ENCODE results near the gene NACC2. TPM values are rescaled to one million over a fixed set of nuclear protein-coding genes. Genes with fewer than 3 reads are reported as not detected.

NACC2 gene
- total RNA-seq, 1 experiment from 2014 or later, result 62.0 TPM

GRCh38 chr9:136129176-136129575 is 34.1 kb upstream of the NACC2 start:
- in situ Hi-C loops (cut with HindIII; ENCODE audit: low pct_unique_long_range_greater_than_20kb, low sequenced_read_pairs), result no loop called here
- Histone ChIP-seq H3K27me3 (ENCODE audit: control insufficient read depth, insufficient read depth, low read length) (no peaks in the 10 kb centered on the region), H3K4me1 (ENCODE audit: control insufficient read depth, insufficient read depth, low read length) (no peaks in the 10 kb centered on the region; the same call in 1 of the 2 replicates), H3K9me3 (ENCODE audit: control insufficient read depth, insufficient read depth, low read depth, low read length) (no peaks in the 10 kb centered on the region), H3K4me3 (ENCODE audit: low read depth in 2 of 2, low read length in 2 of 2) (no peak overlapping the region), H3K27ac (ENCODE audit: low read length) (no peak overlapping the region), H3K36me3 (ENCODE audit: control insufficient read depth, insufficient read depth, low read length) (no peaks in the 10 kb centered on the region)
- ChIA-PET POLR2A (no interaction called here), CTCF (interaction anchor here (0.6 kb wide), 1 partner anchor 88 kb away, joined by 3 read pairs; no protein-coding TSS in a partner anchor)
- intact Hi-C loops (cut with micrococcal nuclease; ENCODE audit: unreplicated experiment), result no loop called here
- no peak for TF ChIP-seq POLR2AphosphoS5 (IDR thresholded peaks at IDR 0.05; ENCODE audit: low read depth, low read length)
- no peak for TF ChIP-seq REST (IDR thresholded peaks at IDR 0.05; ENCODE audit: insufficient read depth in 1 of 2, low read depth in 2 of 2, low read length in 1 of 2)
- no peak for DNase-seq (ENCODE audit: low read depth, low spot score)
- BruUV-seq (replicated peaks), result no TSS peak
- no peak for ATAC-seq

GRCh38 chr9:136128436-136128835 is 33.3 kb upstream of the NACC2 start:
- intact Hi-C loops (cut with micrococcal nuclease; ENCODE audit: unreplicated experiment) (no loop called here), in situ Hi-C loops (cut with HindIII; ENCODE audit: low pct_unique_long_range_greater_than_20kb, low sequenced_read_pairs) (no loop called here)
- Histone ChIP-seq H3K36me3 (ENCODE audit: control insufficient read depth, insufficient read depth, low read length) (no peaks in the 10 kb centered on the region), H3K4me1 (ENCODE audit: control insufficient read depth, insufficient read depth, low read length) (no peaks in the 10 kb centered on the region; the same call in 1 of the 2 replicates), H3K27me3 (ENCODE audit: control insufficient read depth, insufficient read depth, low read length) (no peaks in the 10 kb centered on the region), H3K27ac (ENCODE audit: low read length) (no peak overlapping the region), H3K9me3 (ENCODE audit: control insufficient read depth, insufficient read depth, low read depth, low read length) (no peaks in the 10 kb centered on the region), H3K4me3 (ENCODE audit: low read depth in 2 of 2, low read length in 2 of 2) (no peak overlapping the region)
- BruUV-seq (replicated peaks), result no TSS peak
- CTCF ChIA-PET, result interaction anchor here (0.6 kb wide), 1 partner anchor 89 kb away, joined by 3 read pairs; no protein-coding TSS in a partner anchor
- TF ChIP-seq TCF7L2 (IDR thresholded peaks at IDR 0.05; ENCODE audit: low read depth, low read length), result no peak
- no peak for TF ChIP-seq SIN3A (IDR thresholded peaks at IDR 0.05; ENCODE audit: borderline replicate concordance, insufficient read depth, low read depth, low read length)
- TF ChIP-seq CTCF (IDR thresholded peaks at IDR 0.05), result no peak
- TF ChIP-seq POLR2AphosphoS5 (IDR thresholded peaks at IDR 0.05; ENCODE audit: low read depth, low read length), result no peak
- TF ChIP-seq REST (IDR thresholded peaks at IDR 0.05; ENCODE audit: insufficient read depth in 1 of 2, low read depth in 2 of 2, low read length in 1 of 2), result no peak
- POLR2A ChIA-PET, result no interaction called here
- DNase-seq (ENCODE audit: low read depth, low spot score) (no peak), ATAC-seq (no peak)
